Measurements from ENCODE around the gene FASTKD3. TPM values are rescaled to one million over a fixed set of nuclear protein-coding genes. Genes with fewer than 3 reads are reported as not detected.

FASTKD3 gene
- polyA plus RNA-seq, 1 donor: 19.2 TPM

GRCh38 chr5:7867260-7867659 lies 1.6 kb downstream of the FASTKD3 start:
- Histone ChIP-seq H3K4me3 (ENCODE audit: low read length) (no peak overlapping the region), H3K27ac (ENCODE audit: low read length) (peak overlapping the region; percentile 26), H3K9me3 (ENCODE audit: control insufficient read depth, low read depth, low read length) (no peaks in the 10 kb centered on the region), H3K27me3 (ENCODE audit: control insufficient read depth, insufficient read depth, low read length) (no peaks in the 10 kb centered on the region), H3K36me3 (ENCODE audit: control insufficient read depth, insufficient read depth, low read length) (peaks cover 19% of the 10 kb centered on the region), H3K4me1 (ENCODE audit: control insufficient read depth, insufficient read depth, low read length) (peaks cover 12% of the 10 kb centered on the region)
- WGBS (ENCODE audit: insufficient coverage, low lambda C conversion rate): 80% methylated on average over 1 of the region's 3 CpGs
- no peak for DNase-seq

GRCh38 chr5:7866196-7866595 lies 2.6 kb downstream of the FASTKD3 start:
- Histone ChIP-seq H3K27ac (ENCODE audit: low read length) (no peak overlapping the region), H3K36me3 (ENCODE audit: control insufficient read depth, insufficient read depth, low read length) (peaks cover 28% of the 10 kb centered on the region), H3K4me1 (ENCODE audit: control insufficient read depth, insufficient read depth, low read length) (peaks cover 12% of the 10 kb centered on the region), H3K9me3 (ENCODE audit: control insufficient read depth, low read depth, low read length) (no peaks in the 10 kb centered on the region), H3K27me3 (ENCODE audit: control insufficient read depth, insufficient read depth, low read length) (no peaks in the 10 kb centered on the region), H3K4me3 (ENCODE audit: low read length) (no peak overlapping the region)
- WGBS (ENCODE audit: insufficient coverage, low lambda C conversion rate): 83% methylated on average over 2 of the region's 2 CpGs
- no peak for DNase-seq

GRCh38 chr5:7857926-7858632 lies 10.8 kb downstream of the FASTKD3 start:
- Histone ChIP-seq H3K27me3 (ENCODE audit: control insufficient read depth, insufficient read depth, low read length) (no peaks in the 10 kb centered on the region), H3K4me1 (ENCODE audit: control insufficient read depth, insufficient read depth, low read length) (no peaks in the 10 kb centered on the region), H3K9me3 (ENCODE audit: control insufficient read depth, low read depth, low read length) (no peaks in the 10 kb centered on the region), H3K36me3 (ENCODE audit: control insufficient read depth, insufficient read depth, low read length) (peaks cover 38% of the 10 kb centered on the region), H3K27ac (ENCODE audit: low read length) (no peak overlapping the region), H3K4me3 (ENCODE audit: low read length) (no peak overlapping the region)
- DNase-seq: no peak
- 83% methylated on average over 3 of the region's 9 CpGs for WGBS (ENCODE audit: insufficient coverage, low lambda C conversion rate)

- DNase-seq: no peak
- Histone ChIP-seq H3K9me3 (ENCODE audit: control insufficient read depth, low read depth, low read length) (no peaks in the 10 kb centered on the region), H3K36me3 (ENCODE audit: control insufficient read depth, insufficient read depth, low read length) (peaks cover 32% of the 10 kb centered on the region), H3K4me1 (ENCODE audit: control insufficient read depth, insufficient read depth, low read length) (no peaks in the 10 kb centered on the region), H3K27me3 (ENCODE audit: control insufficient read depth, insufficient read depth, low read length) (no peaks in the 10 kb centered on the region), H3K4me3 (ENCODE audit: low read length) (no peak overlapping the region), H3K27ac (ENCODE audit: low read length) (no peak overlapping the region)
- WGBS (ENCODE audit: insufficient coverage, low lambda C conversion rate): 100% methylated on average over 1 of the region's 5 CpGs
Measured at GRCh38 chr5:7857361-7857760, 11.5 kb downstream of the FASTKD3 start.

GRCh38 chr5:7856855-7857254 lies 12.0 kb downstream of the FASTKD3 start:
- peaks cover under 1% of the 10 kb centered on the region for H3K27me3 ChIP-seq (ENCODE audit: control insufficient read depth, insufficient read depth, low read length)
- no peak overlapping the region for H3K27ac ChIP-seq (ENCODE audit: low read length)
- no peaks in the 10 kb centered on the region for H3K9me3 ChIP-seq (ENCODE audit: control insufficient read depth, low read depth, low read length)
- H3K4me1 ChIP-seq (ENCODE audit: control insufficient read depth, insufficient read depth, low read length): no peaks in the 10 kb centered on the region
- no peak for DNase-seq
- no peak overlapping the region for H3K4me3 ChIP-seq (ENCODE audit: low read length)
- WGBS (ENCODE audit: insufficient coverage, low lambda C conversion rate): no CpG with 5 or more reads among the region's 2 CpGs
- peaks cover 27% of the 10 kb centered on the region for H3K36me3 ChIP-seq (ENCODE audit: control insufficient read depth, insufficient read depth, low read length)

GRCh38 chr5:7855611-7856010 lies 13.2 kb downstream of the FASTKD3 start:
- Histone ChIP-seq H3K27me3 (ENCODE audit: control insufficient read depth, insufficient read depth, low read length) (peaks cover 3% of the 10 kb centered on the region), H3K9me3 (ENCODE audit: control insufficient read depth, low read depth, low read length) (peaks cover 3% of the 10 kb centered on the region), H3K27ac (ENCODE audit: low read length) (no peak overlapping the region), H3K4me3 (ENCODE audit: low read length) (no peak overlapping the region), H3K4me1 (ENCODE audit: control insufficient read depth, insufficient read depth, low read length) (no peaks in the 10 kb centered on the region), H3K36me3 (ENCODE audit: control insufficient read depth, insufficient read depth, low read length) (peaks cover 17% of the 10 kb centered on the region)
- WGBS (ENCODE audit: insufficient coverage, low lambda C conversion rate): no CpG with 5 or more reads among the region's 3 CpGs
- no peak for DNase-seq

GRCh38 chr5:7852988-7853387 lies 15.8 kb downstream of the FASTKD3 start:
- 60% methylated on average over 1 of the region's 2 CpGs for WGBS (ENCODE audit: insufficient coverage, low lambda C conversion rate)
- Histone ChIP-seq H3K4me1 (ENCODE audit: control insufficient read depth, insufficient read depth, low read length) (peaks cover 3% of the 10 kb centered on the region), H3K36me3 (ENCODE audit: control insufficient read depth, insufficient read depth, low read length) (no peaks in the 10 kb centered on the region), H3K9me3 (ENCODE audit: control insufficient read depth, low read depth, low read length) (peaks cover 3% of the 10 kb centered on the region), H3K4me3 (ENCODE audit: low read length) (no peak overlapping the region), H3K27ac (ENCODE audit: low read length) (no peak overlapping the region), H3K27me3 (ENCODE audit: control insufficient read depth, insufficient read depth, low read length) (peaks cover 21% of the 10 kb centered on the region)
- DNase-seq: no peak

- no peaks in the 10 kb centered on the region for H3K36me3 ChIP-seq (ENCODE audit: control insufficient read depth, insufficient read depth, low read length)
- H3K27ac ChIP-seq (ENCODE audit: low read length): no peak overlapping the region
- 60% methylated on average over 1 of the region's 1 CpG for WGBS (ENCODE audit: insufficient coverage, low lambda C conversion rate)
Measured at GRCh38 chr5:7852542-7852941, 16.3 kb downstream of the FASTKD3 start.

GRCh38 chr5:7851617-7852289 lies 17.1 kb downstream of the FASTKD3 start:
- no peak overlapping the region for H3K4me3 ChIP-seq (ENCODE audit: low read length)
- H3K27ac ChIP-seq (ENCODE audit: low read length): no peak overlapping the region
- DNase-seq: no peak
- 78% methylated on average over 3 of the region's 8 CpGs for WGBS (ENCODE audit: insufficient coverage, low lambda C conversion rate)
- peaks cover 26% of the 10 kb centered on the region for H3K27me3 ChIP-seq (ENCODE audit: control insufficient read depth, insufficient read depth, low read length)
- no peaks in the 10 kb centered on the region for H3K36me3 ChIP-seq (ENCODE audit: control insufficient read depth, insufficient read depth, low read length)
- peaks cover 3% of the 10 kb centered on the region for H3K4me1 ChIP-seq (ENCODE audit: control insufficient read depth, insufficient read depth, low read length)
- H3K9me3 ChIP-seq (ENCODE audit: control insufficient read depth, low read depth, low read length): peaks cover 3% of the 10 kb centered on the region

More at GRCh38 chr5:7852542-7852941, 16.3 kb downstream of the FASTKD3 start:
- DNase-seq: no peak
- peaks cover 3% of the 10 kb centered on the region for H3K9me3 ChIP-seq (ENCODE audit: control insufficient read depth, low read depth, low read length)
- peaks cover 24% of the 10 kb centered on the region for H3K27me3 ChIP-seq (ENCODE audit: control insufficient read depth, insufficient read depth, low read length)
- no peak overlapping the region for H3K4me3 ChIP-seq (ENCODE audit: low read length)
- H3K4me1 ChIP-seq (ENCODE audit: control insufficient read depth, insufficient read depth, low read length): peaks cover 3% of the 10 kb centered on the region

GRCh38 chr5:7851240-7851592 lies 17.6 kb downstream of the FASTKD3 start:
- no CpG with 5 or more reads among the region's 16 CpGs for WGBS (ENCODE audit: insufficient coverage, low lambda C conversion rate)
- no peak for DNase-seq
- Histone ChIP-seq H3K4me3 (ENCODE audit: low read length) (peak overlapping the region; percentile 30), H3K36me3 (ENCODE audit: control insufficient read depth, insufficient read depth, low read length) (no peaks in the 10 kb centered on the region), H3K4me1 (ENCODE audit: control insufficient read depth, insufficient read depth, low read length) (peaks cover 3% of the 10 kb centered on the region), H3K27ac (ENCODE audit: low read length) (no peak overlapping the region), H3K27me3 (ENCODE audit: control insufficient read depth, insufficient read depth, low read length) (peaks cover 26% of the 10 kb centered on the region), H3K9me3 (ENCODE audit: control insufficient read depth, low read depth, low read length) (peaks cover 3% of the 10 kb centered on the region)
